GM23338 (cell line): ENCODE results near the gene EPHB1. TPM values are rescaled to one million over a fixed set of nuclear protein-coding genes. Genes with fewer than 3 reads are reported as not detected.
A peak's percentile ranks its signal among the peaks of the same experiment; 100 is the strongest.

Experiments
- ATAC-seq: fragments of 200-7000 bp; cut with Tn5 transposase; 3 replicates; pipeline ENCODE4 v1.9.1; 2020
- DNase-seq: peaks from one replicate; pipeline ENCODE4 v3.0.0-alpha.2; 2015; ENCODE audit warnings: low spot score
- H2AFZ ChIP-seq: fragments of 200-600 bp; sonication (generic); 2 replicates; pipeline ENCODE4 v1.8.0; 2016; ENCODE audit warnings: antibody characterized with exemption, mild to moderate bottlenecking, moderate library complexity
- H3F3A ChIP-seq: fragments of 200-600 bp; sonication (generic); replicated peaks from 2 replicates; pipeline ENCODE4 v1.8.0; 2017; ENCODE audit warnings: antibody characterized with exemption, mixed run types, low read depth
- H3K27ac ChIP-seq: fragments of 200-600 bp; sonication (generic); 2 replicates; pipeline ENCODE4 v1.6.1; 2016; ENCODE audit warnings: low read depth
- H3K27me3 ChIP-seq: fragments of 200-600 bp; sonication (generic); 2 replicates; pipeline ENCODE4 v1.8.0; 2016; ENCODE audit warnings: mild to moderate bottlenecking, mixed run types, moderate library complexity; ENCODE audit not compliant: insufficient read depth
- H3K36me3 ChIP-seq: fragments of 200-600 bp; sonication (generic); 2 replicates; pipeline ENCODE4 v1.8.0; 2016; ENCODE audit warnings: mild to moderate bottlenecking; ENCODE audit not compliant: insufficient read depth
- H3K4me1 ChIP-seq: fragments of 200-600 bp; sonication (generic); 2 replicates; pipeline ENCODE4 v1.8.0; 2016; ENCODE audit warnings: mild to moderate bottlenecking, moderate library complexity; ENCODE audit not compliant: insufficient read depth
- H3K4me2 ChIP-seq: fragments of 200-600 bp; sonication (generic); 2 replicates; pipeline ENCODE4 v1.7.1; 2017; ENCODE audit warnings: mixed run types
- H3K4me3 ChIP-seq: fragments of 200-600 bp; sonication (generic); 2 replicates; pipeline ENCODE4 v1.6.1; 2016; ENCODE audit warnings: mixed run types
- H3K79me2 ChIP-seq: fragments of 200-600 bp; sonication (generic); replicated peaks from 2 replicates; pipeline ENCODE4 v1.8.0; 2017; ENCODE audit warnings: mild to moderate bottlenecking; ENCODE audit not compliant: insufficient read depth
- H3K9me2 ChIP-seq: fragments of 200-600 bp; sonication (generic); 2 replicates; pipeline ENCODE4 v1.8.0; 2017; ENCODE audit not compliant: insufficient read depth
- H4K20me1 ChIP-seq: fragments of 200-600 bp; sonication (generic); replicated peaks from 2 replicates; pipeline ENCODE4 v1.8.0; 2017; ENCODE audit warnings: mild to moderate bottlenecking; ENCODE audit not compliant: insufficient read depth
- H3K27ac Mint-ChIP-seq: 2 replicates; pipeline ENCODE4 v1.8.0; 2020; ENCODE audit warnings: inconsistent platforms, mild to moderate bottlenecking, moderate library complexity, mixed read lengths
- H3K27me3 Mint-ChIP-seq: 3 replicates; pipeline ENCODE4 v1.8.0; 2022; ENCODE audit warnings: low read depth, mild to moderate bottlenecking, moderate library complexity, mixed read lengths, inconsistent platforms; ENCODE audit not compliant: insufficient read depth, poor library complexity
- H3K36me3 Mint-ChIP-seq: 3 replicates; pipeline ENCODE4 v1.8.0; 2021; ENCODE audit warnings: low read depth, mild to moderate bottlenecking, inconsistent platforms, moderate library complexity, mixed read lengths
- H3K4me1 Mint-ChIP-seq: 3 replicates; pipeline ENCODE4 v1.8.0; 2020; ENCODE audit warnings: mild to moderate bottlenecking, inconsistent platforms, mixed read lengths
- H3K4me3 Mint-ChIP-seq: 3 replicates; pipeline ENCODE4 v1.8.0; 2021; ENCODE audit warnings: moderate library complexity, mild to moderate bottlenecking, inconsistent platforms, mixed read lengths
- H3K9me3 Mint-ChIP-seq: 3 replicates; pipeline ENCODE4 v1.8.0; 2020; ENCODE audit warnings: moderate library complexity, mild to moderate bottlenecking, inconsistent platforms, mixed read lengths
- CREB1 ChIP-seq: fragments of 250-450 bp; sonication (Bioruptor Pico); IDR thresholded peaks from 2 replicates; pipeline ENCODE4 v1.5.0; 2020; ENCODE audit warnings: low read depth, mild to moderate bottlenecking, moderate library complexity
- CTCF ChIP-seq, 2 experiments: fragments of 200-600 bp in 1 of 2; sonication (generic) in 1 of 2; conservative IDR thresholded peaks; 2 replicates each; pipeline versions ENCODE4 v1.5.1 to v1.6.1; 2016 to 2017; ENCODE audit warnings: antibody characterized with exemption in 2 of 2, low read depth in 2 of 2, mild to moderate bottlenecking in 2 of 2, moderate library complexity in 1 of 2
- ETS1 ChIP-seq: IDR thresholded peaks from 2 replicates; pipeline ENCODE4 v1.6.1; 2016; ENCODE audit warnings: antibody characterized with exemption
- EZH2 ChIP-seq: fragments of 200-600 bp; sonication (generic); IDR thresholded peaks from one replicate; pipeline ENCODE4 v1.8.0; 2017; ENCODE audit warnings: antibody characterized with exemption, mild to moderate bottlenecking, low read depth; ENCODE audit not compliant: unreplicated experiment
- EZH2phosphoT487 ChIP-seq: fragments of 200-600 bp; sonication (generic); IDR thresholded peaks from one replicate; pipeline ENCODE4 v1.8.1; 2018; ENCODE audit warnings: antibody characterized with exemption; ENCODE audit not compliant: unreplicated experiment
- JUNB ChIP-seq: IDR thresholded peaks from one replicate; pipeline ENCODE4 v1.6.1; 2016; ENCODE audit warnings: antibody characterized with exemption; ENCODE audit not compliant: unreplicated experiment
- NANOG ChIP-seq: IDR thresholded peaks from 2 replicates; pipeline ENCODE4 v1.6.1; 2016; ENCODE audit warnings: antibody characterized with exemption, borderline replicate concordance
- POLR2AphosphoS5 ChIP-seq: IDR thresholded peaks from 2 replicates; pipeline ENCODE4 v1.6.1; 2016; ENCODE audit warnings: antibody characterized with exemption, low read depth
- STAT1 ChIP-seq: IDR thresholded peaks from one replicate; pipeline ENCODE4 v1.6.1; 2016; ENCODE audit warnings: antibody characterized with exemption; ENCODE audit not compliant: unreplicated experiment
- ZNF114 ChIP-seq: fragments of 250-450 bp; sonication (Bioruptor Pico); IDR thresholded peaks from 2 replicates; pipeline ENCODE4 v1.5.0; 2020; ENCODE audit warnings: mild to moderate bottlenecking, moderate library complexity
- ZNF331 ChIP-seq: fragments of 250-450 bp; sonication (Bioruptor Pico); IDR thresholded peaks from 2 replicates; pipeline ENCODE4 v1.5.0; 2020; ENCODE audit warnings: low read depth, mild to moderate bottlenecking, moderate library complexity
- polyA plus RNA-seq: library from polyadenylated mRNA; unstranded; fragments of >200 nt; fragmentation: Nextera tagmentation; extraction: Ambion mirVana; gene quantifications from 2 replicates; pipeline ENCODE4 v1.2.1, GENCODE V29; 2016
- total RNA-seq: library from RNA; depleted of rRNA; stranded (reverse); fragments of >200 nt; shearing (Covaris generic); gene quantifications from 2 replicates; pipeline ENCODE4 v1.2.3, GENCODE V29; 2014
- TF ChIP-seq, protein P1 (sequence below): IDR thresholded peaks from one replicate; pipeline ENCODE4 v1.6.1; 2018; ENCODE audit warnings: antibody characterized with exemption; ENCODE audit not compliant: unreplicated experiment
- TF ChIP-seq, protein P2 (sequence below): fragments of 250-450 bp; sonication (Bioruptor Pico); IDR thresholded peaks from 2 replicates; pipeline ENCODE4 v1.5.0; 2020; ENCODE audit warnings: mild to moderate bottlenecking, moderate library complexity

Gene EPHB1
- total and polyA plus RNA-seq, 2 experiments from 2014 or later: 2.7 to 5.2 TPM

GRCh38 chr3:135258916-135259315, 463.9 kb downstream of the EPHB1 start:
- Histone ChIP-seq H4K20me1 (no peaks in the 10 kb centered on the region), H3K4me3 (no peak overlapping the region), H3F3A (no peaks in the 10 kb centered on the region), H3K27ac (peak overlapping the region; percentile 32; the same call in 1 of the 2 replicates), H3K4me1 (peaks cover 15% of the 10 kb centered on the region; the same call in 1 of the 2 replicates), H3K4me2 (no peak overlapping the region), H3K36me3 (no peaks in the 10 kb centered on the region), H2AFZ (no peak overlapping the region; the same call in 1 of the 2 replicates), H3K79me2 (no peaks in the 10 kb centered on the region), H3K9me2 (peaks cover 23% of the 10 kb centered on the region), H3K27me3 (no peaks in the 10 kb centered on the region)
- H3K9me3 Mint-ChIP-seq: peaks cover 13% of the 10 kb centered on the region
- H3K27me3 Mint-ChIP-seq: peaks cover 4% of the 10 kb centered on the region
- peaks cover 28% of the 10 kb centered on the region for H3K36me3 Mint-ChIP-seq
- H3K4me1 Mint-ChIP-seq: peaks cover 27% of the 10 kb centered on the region
- H3K4me3 Mint-ChIP-seq: no peak overlapping the region
- ATAC-seq: no peak
- no peak for DNase-seq
- H3K27ac Mint-ChIP-seq: no peak overlapping the region
- TF ChIP-seq JUNB (no peak), ZNF114 (CRISPR knock-in tag) (no peak), EZH2phosphoT487 (no peak), CREB1 (no peak), CTCF (conservative IDR thresholded peaks at IDR 0.05; ENCODE audit: low read depth in 2 of 2) (no peak), POLR2AphosphoS5 (no peak), ZNF331 (CRISPR knock-in tag) (no peak), STAT1 (no peak), EZH2 (no peak), NANOG (no peak), ETS1 (no peak)
- TF ChIP-seq, protein P1, sequence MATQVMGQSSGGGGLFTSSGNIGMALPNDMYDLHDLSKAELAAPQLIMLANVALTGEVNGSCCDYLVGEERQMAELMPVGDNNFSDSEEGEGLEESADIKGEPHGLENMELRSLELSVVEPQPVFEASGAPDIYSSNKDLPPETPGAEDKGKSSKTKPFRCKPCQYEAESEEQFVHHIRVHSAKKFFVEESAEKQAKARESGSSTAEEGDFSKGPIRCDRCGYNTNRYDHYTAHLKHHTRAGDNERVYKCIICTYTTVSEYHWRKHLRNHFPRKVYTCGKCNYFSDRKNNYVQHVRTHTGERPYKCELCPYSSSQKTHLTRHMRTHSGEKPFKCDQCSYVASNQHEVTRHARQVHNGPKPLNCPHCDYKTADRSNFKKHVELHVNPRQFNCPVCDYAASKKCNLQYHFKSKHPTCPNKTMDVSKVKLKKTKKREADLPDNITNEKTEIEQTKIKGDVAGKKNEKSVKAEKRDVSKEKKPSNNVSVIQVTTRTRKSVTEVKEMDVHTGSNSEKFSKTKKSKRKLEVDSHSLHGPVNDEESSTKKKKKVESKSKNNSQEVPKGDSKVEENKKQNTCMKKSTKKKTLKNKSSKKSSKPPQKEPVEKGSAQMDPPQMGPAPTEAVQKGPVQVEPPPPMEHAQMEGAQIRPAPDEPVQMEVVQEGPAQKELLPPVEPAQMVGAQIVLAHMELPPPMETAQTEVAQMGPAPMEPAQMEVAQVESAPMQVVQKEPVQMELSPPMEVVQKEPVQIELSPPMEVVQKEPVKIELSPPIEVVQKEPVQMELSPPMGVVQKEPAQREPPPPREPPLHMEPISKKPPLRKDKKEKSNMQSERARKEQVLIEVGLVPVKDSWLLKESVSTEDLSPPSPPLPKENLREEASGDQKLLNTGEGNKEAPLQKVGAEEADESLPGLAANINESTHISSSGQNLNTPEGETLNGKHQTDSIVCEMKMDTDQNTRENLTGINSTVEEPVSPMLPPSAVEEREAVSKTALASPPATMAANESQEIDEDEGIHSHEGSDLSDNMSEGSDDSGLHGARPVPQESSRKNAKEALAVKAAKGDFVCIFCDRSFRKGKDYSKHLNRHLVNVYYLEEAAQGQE: no peak
- TF ChIP-seq, protein P2, sequence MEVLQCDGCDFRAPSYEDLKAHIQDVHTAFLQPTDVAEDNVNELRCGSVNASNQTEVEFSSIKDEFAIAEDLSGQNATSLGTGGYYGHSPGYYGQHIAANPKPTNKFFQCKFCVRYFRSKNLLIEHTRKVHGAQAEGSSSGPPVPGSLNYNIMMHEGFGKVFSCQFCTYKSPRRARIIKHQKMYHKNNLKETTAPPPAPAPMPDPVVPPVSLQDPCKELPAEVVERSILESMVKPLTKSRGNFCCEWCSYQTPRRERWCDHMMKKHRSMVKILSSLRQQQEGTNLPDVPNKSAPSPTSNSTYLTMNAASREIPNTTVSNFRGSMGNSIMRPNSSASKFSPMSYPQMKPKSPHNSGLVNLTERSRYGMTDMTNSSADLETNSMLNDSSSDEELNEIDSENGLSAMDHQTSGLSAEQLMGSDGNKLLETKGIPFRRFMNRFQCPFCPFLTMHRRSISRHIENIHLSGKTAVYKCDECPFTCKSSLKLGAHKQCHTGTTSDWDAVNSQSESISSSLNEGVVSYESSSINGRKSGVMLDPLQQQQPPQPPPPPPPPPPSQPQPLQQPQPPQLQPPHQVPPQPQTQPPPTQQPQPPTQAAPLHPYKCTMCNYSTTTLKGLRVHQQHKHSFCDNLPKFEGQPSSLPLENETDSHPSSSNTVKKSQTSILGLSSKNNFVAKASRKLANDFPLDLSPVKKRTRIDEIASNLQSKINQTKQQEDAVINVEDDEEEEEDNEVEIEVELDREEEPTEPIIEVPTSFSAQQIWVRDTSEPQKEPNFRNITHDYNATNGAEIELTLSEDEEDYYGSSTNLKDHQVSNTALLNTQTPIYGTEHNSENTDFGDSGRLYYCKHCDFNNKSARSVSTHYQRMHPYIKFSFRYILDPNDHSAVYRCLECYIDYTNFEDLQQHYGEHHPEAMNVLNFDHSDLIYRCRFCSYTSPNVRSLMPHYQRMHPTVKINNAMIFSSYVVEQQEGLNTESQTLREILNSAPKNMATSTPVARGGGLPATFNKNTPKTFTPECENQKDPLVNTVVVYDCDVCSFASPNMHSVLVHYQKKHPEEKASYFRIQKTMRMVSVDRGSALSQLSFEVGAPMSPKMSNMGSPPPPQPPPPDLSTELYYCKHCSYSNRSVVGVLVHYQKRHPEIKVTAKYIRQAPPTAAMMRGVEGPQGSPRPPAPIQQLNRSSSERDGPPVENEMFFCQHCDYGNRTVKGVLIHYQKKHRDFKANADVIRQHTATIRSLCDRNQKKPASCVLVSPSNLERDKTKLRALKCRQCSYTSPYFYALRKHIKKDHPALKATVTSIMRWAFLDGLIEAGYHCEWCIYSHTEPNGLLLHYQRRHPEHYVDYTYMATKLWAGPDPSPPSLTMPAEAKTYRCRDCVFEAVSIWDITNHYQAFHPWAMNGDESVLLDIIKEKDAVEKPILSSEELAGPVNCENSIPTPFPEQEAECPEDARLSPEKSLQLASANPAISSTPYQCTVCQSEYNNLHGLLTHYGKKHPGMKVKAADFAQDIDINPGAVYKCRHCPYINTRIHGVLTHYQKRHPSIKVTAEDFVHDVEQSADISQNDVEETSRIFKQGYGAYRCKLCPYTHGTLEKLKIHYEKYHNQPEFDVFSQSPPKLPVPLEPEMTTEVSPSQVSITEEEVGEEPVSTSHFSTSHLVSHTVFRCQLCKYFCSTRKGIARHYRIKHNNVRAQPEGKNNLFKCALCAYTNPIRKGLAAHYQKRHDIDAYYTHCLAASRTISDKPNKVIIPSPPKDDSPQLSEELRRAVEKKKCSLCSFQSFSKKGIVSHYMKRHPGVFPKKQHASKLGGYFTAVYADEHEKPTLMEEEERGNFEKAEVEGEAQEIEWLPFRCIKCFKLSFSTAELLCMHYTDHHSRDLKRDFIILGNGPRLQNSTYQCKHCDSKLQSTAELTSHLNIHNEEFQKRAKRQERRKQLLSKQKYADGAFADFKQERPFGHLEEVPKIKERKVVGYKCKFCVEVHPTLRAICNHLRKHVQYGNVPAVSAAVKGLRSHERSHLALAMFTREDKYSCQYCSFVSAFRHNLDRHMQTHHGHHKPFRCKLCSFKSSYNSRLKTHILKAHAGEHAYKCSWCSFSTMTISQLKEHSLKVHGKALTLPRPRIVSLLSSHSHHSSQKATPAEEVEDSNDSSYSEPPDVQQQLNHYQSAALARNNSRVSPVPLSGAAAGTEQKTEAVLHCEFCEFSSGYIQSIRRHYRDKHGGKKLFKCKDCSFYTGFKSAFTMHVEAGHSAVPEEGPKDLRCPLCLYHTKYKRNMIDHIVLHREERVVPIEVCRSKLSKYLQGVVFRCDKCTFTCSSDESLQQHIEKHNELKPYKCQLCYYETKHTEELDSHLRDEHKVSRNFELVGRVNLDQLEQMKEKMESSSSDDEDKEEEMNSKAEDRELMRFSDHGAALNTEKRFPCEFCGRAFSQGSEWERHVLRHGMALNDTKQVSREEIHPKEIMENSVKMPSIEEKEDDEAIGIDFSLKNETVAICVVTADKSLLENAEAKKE (CRISPR knock-in tag): no peak
